Retinal pigment epithelial cell (primary cell): Measurements from ENCODE around the gene HSPA8.

Source experiments
- DNase-seq: peaks from one replicate; pipeline ENCODE4 v3.0.0-alpha.2; 2010; ENCODE audit warnings: low read depth
- H3K4me3 ChIP-seq: 2 replicates; pipeline ENCODE4 v1.5.1; 2011; ENCODE audit warnings: mild to moderate bottlenecking, low read length, control low read depth, moderate library complexity
- CTCF ChIP-seq: conservative IDR thresholded peaks from 2 replicates; pipeline ENCODE4 v1.5.1; 2011; ENCODE audit warnings: low read depth, low read length, control low read depth, inconsistent platforms

Gene HSPA8

GRCh38 chr11:123072332-123072761, 10.4 kb upstream of the HSPA8 start:
- DNase-seq, result no peak
- no peak overlapping the region for H3K4me3 ChIP-seq
- no peak for TF ChIP-seq CTCF

- DNase-seq, result no peak
- no peak for TF ChIP-seq CTCF
- H3K4me3 ChIP-seq, result no peak overlapping the region
These were observed 8.2 kb upstream of the HSPA8 start for GRCh38 chr11:123069908-123070821.

- no peak for TF ChIP-seq CTCF
- no peak overlapping the region for H3K4me3 ChIP-seq
- no peak for DNase-seq
These were observed 3.7 kb upstream of the HSPA8 start for GRCh38 chr11:123065621-123066020.

GRCh38 chr11:123063826-123064657, 2.1 kb upstream of the HSPA8 start:
- H3K4me3 ChIP-seq, result peak overlapping the region; percentile 88
- no peak for DNase-seq
- no peak for TF ChIP-seq CTCF

- peak overlapping the region; percentile 88 for H3K4me3 ChIP-seq
- peak; percentile 29 for DNase-seq
- TF ChIP-seq CTCF, result no peak
These were observed 1.2 kb upstream of the HSPA8 start for GRCh38 chr11:123062892-123063825.

- DNase-seq, result peak; percentile 99
- no peak for TF ChIP-seq CTCF
- peak overlapping the region; percentile 99 for H3K4me3 ChIP-seq
These were observed 389 bp upstream of the HSPA8 start for GRCh38 chr11:123062158-123062891.
